Endothelial cell of umbilical vein (primary cell): ENCODE data around the gene BMAL2. TPM values are rescaled to one million over a fixed set of nuclear protein-coding genes. Genes with fewer than 3 reads are reported as not detected.

Experiments used
- BruUV-seq: library from RNA; stranded (reverse); fragments of 400-500 nt; replicated peaks from 2 replicates; lab custom pipeline; 2021; lab: Mats Ljungman, UMichigan
- CTCF ChIA-PET: fragments of 300-600, 350-600 bp; sonication (Branson Sonifier 250); formaldehyde crosslinking; loops from one replicate; lab custom pipeline; 2021; ENCODE audit warnings: antibody characterized with exemption, inconsistent platforms; lab: Charles Lee
- POLR2A ChIA-PET: fragments of 300-600, 350-600 bp; sonication (Branson Sonifier 250); formaldehyde crosslinking; loops from one replicate; lab custom pipeline; 2021; ENCODE audit warnings: antibody characterized with exemption, inconsistent platforms; lab: Charles Lee
- DNase-seq: peaks from one replicate; pipeline ENCODE4 v3.0.0-alpha.2; 2011; ENCODE audit warnings: low read depth, low spot score
- FAIRE-seq: peaks from 2 replicates; lab custom pipeline; 2011; peaks lifted over from hg19 to GRCh38; lab: Jason Lieb, UNC
- H2AFZ ChIP-seq: 2 replicates; pipeline ENCODE4 v1.6.0; 2012; ENCODE audit warnings: low read depth, low read length, control low read depth, inconsistent platforms
- H3K27ac ChIP-seq: 2 replicates; pipeline ENCODE4 v1.5.1; 2011; ENCODE audit warnings: low read depth, mild to moderate bottlenecking, control low read depth, low read length, moderate library complexity; ENCODE audit not compliant: insufficient read depth
- H3K27me3 ChIP-seq, 2 experiments: 2 replicates each; pipeline versions ENCODE4 v1.6.0 to v1.6.1; 2011; ENCODE audit warnings: low read length in 2 of 2, mixed read lengths in 1 of 2; ENCODE audit not compliant: control insufficient read depth in 2 of 2, insufficient read depth in 2 of 2
- H3K36me3 ChIP-seq, 2 experiments: 2 replicates in 1 of 2; 3 replicates in 1 of 2; pipeline ENCODE4 v1.5.1; 2011; ENCODE audit warnings: low read length in 2 of 2, mild to moderate bottlenecking in 1 of 2, moderate library complexity in 1 of 2; ENCODE audit not compliant: control insufficient read depth in 2 of 2, insufficient read depth in 2 of 2; ENCODE audit errors: extremely low read depth in 1 of 2
- H3K4me1 ChIP-seq: 3 replicates; pipeline ENCODE4 v1.5.1; 2011; ENCODE audit warnings: mild to moderate bottlenecking, low read length; ENCODE audit not compliant: control insufficient read depth, insufficient read depth; ENCODE audit errors: extremely low read depth
- H3K4me2 ChIP-seq: 2 replicates; pipeline ENCODE4 v1.6.1; 2011; ENCODE audit warnings: low read length, control low read depth, mixed read lengths; ENCODE audit not compliant: insufficient read depth
- H3K4me3 ChIP-seq, 3 experiments: fragments of 200-600 bp in 1 of 3; sonication (generic), shearing (Covaris generic) in 1 of 3; replicated peaks in 1 of 3; 2 replicates each; pipeline ENCODE4 v1.5.1; 2011 to 2016; ENCODE audit warnings: control low read depth in 3 of 3, low read length in 3 of 3, mild to moderate bottlenecking in 2 of 3, inconsistent platforms in 1 of 3, low read depth in 1 of 3, moderate library complexity in 1 of 3; ENCODE audit not compliant: insufficient read depth in 1 of 3
- H3K79me2 ChIP-seq: 2 replicates; pipeline ENCODE4 v1.6.0; 2012; ENCODE audit warnings: low read length, inconsistent platforms; ENCODE audit not compliant: control insufficient read depth, insufficient read depth
- H3K9ac ChIP-seq: replicated peaks from 2 replicates; pipeline ENCODE3; 2011; ENCODE audit warnings: low read length, control low read depth; ENCODE audit not compliant: insufficient read depth; ENCODE audit errors: extremely low read depth
- H3K9me1 ChIP-seq: replicated peaks from 3 replicates; pipeline ENCODE4 v1.6.0; 2011; ENCODE audit warnings: mild to moderate bottlenecking, low read length; ENCODE audit not compliant: control insufficient read depth, insufficient read depth; ENCODE audit errors: extremely low read depth
- H3K9me3 ChIP-seq: replicated peaks from 2 replicates; pipeline ENCODE4 v1.5.1; 2012; ENCODE audit warnings: low read length, inconsistent platforms; ENCODE audit not compliant: control insufficient read depth, insufficient read depth
- H4K20me1 ChIP-seq: replicated peaks from 2 replicates; pipeline ENCODE3; 2011; ENCODE audit warnings: mild to moderate bottlenecking, low read length; ENCODE audit not compliant: control insufficient read depth, insufficient read depth; ENCODE audit errors: extremely low read depth
- EZH2 ChIP-seq: IDR thresholded peaks from 2 replicates; pipeline ENCODE4 v1.6.1; 2012; ENCODE audit warnings: borderline replicate concordance, low read depth, mild to moderate bottlenecking, moderate library complexity, low read length, inconsistent platforms; ENCODE audit not compliant: severe bottlenecking
- FOS ChIP-seq: IDR thresholded peaks from 2 replicates; pipeline ENCODE4 v1.6.1; 2011; ENCODE audit warnings: mild to moderate bottlenecking, low read length, moderate library complexity, borderline replicate concordance; ENCODE audit not compliant: insufficient read depth
- JUN ChIP-seq: IDR thresholded peaks from 2 replicates; pipeline ENCODE4 v1.6.1; 2011; ENCODE audit warnings: borderline replicate concordance, low read depth; ENCODE audit not compliant: insufficient read length, insufficient read depth
- POLR2AphosphoS5 ChIP-seq: IDR thresholded peaks from 2 replicates; pipeline ENCODE4 v1.6.1; 2012; ENCODE audit warnings: low read depth, mild to moderate bottlenecking, control low read depth, low read length, moderate library complexity; ENCODE audit not compliant: insufficient read depth
- dilution Hi-C: fragments of 300-500 bp; cut with MboI; formaldehyde crosslinking; loops from one replicate; pipeline ENCODE4 v1.15.0; 2019; ENCODE audit warnings: low sequenced_read_pairs; ENCODE audit not compliant: extremely low pct_ligation_motif_present
- intact Hi-C: fragments of 100-400 bp; cut with micrococcal nuclease; formaldehyde crosslinking; loops from one replicate; pipeline ENCODE4 v1.10.0; 2022
- polyA plus RNA-seq, 4 experiments: library from polyadenylated mRNA; depleted of rRNA in 3 of 4; stranded (reverse) in 3 of 4; unstranded in 1 of 4; fragments of >200 nt; gene quantifications; 2 replicates each; pipeline versions ENCODE4 v1.2.1 to v1.2.3, GENCODE V29; 2011 to 2012; ENCODE audit warnings: missing spikeins in 1 of 4
- total RNA-seq: library from RNA; stranded (reverse); gene quantifications from 2 replicates; pipeline ENCODE4 v1.2.3, GENCODE V29; 2021
- TF ChIP-seq, protein P1 (sequence below), 2 donors: IDR thresholded peaks; 1 replicate in 1 of 2; 2 replicates in 1 of 2; pipeline ENCODE4 v1.5.1; 2011; ENCODE audit warnings: low read length in 2 of 2, mild to moderate bottlenecking in 2 of 2, moderate library complexity in 2 of 2, control low read depth in 1 of 2, inconsistent platforms in 1 of 2, low read depth in 1 of 2; ENCODE audit not compliant: insufficient read depth in 1 of 2; ENCODE audit errors: extremely low read depth in 1 of 2

BMAL2 gene
- total and polyA plus RNA-seq, 2 donors (not counting 3 experiments of a cell fraction or from before 2014, with no cell fraction given): 5.9 to 33.3 TPM

DNA sequence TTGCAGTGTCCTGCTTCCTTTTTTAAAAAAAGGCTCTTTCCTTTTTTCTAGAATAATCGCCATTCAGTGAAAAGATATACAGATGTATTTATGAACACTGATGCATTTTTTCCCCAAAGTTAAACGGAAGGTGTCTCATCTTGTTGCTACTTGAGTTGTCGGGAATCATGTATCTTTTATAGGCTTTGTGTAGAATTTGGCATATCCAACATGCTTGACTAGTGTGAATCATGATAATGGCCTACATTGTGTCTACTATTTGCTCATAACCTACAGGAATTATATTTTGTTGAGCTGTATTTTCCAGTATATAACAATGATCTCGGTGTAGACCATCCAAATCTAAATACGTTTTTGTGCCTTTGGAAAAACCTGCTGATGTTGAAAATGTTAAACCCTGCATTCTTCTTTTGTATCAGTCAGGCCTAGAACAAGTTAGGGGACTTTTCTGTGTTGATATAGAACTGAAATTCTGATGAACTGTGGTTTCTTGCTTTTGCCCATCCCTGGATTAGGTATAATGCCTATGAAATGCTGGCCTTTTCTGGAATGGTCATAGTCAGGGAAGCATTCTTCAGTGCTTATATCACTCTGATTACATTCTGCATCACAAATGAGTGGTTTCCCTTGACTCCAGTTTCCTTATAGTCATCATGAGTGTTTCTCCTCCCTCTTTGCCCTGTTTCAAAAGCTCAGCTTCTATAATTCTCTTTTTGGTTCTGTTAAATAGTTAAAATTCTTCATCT lies 10.8 kb downstream of the BMAL2 start:
- BruUV-seq: TSS peak; percentile 99
- intact Hi-C loops: loop anchor here (2.0 kb wide), 1 partner anchor 23 kb away; no protein-coding TSS in a partner anchor
- H3K79me2 ChIP-seq: peaks cover 79% of the 10 kb centered on the region

More for the DNA sequence above, 10.8 kb downstream of the BMAL2 start:
- Histone ChIP-seq H2AFZ (no peak overlapping the region), H3K9me3 (no peaks in the 10 kb centered on the region), H3K9ac (no peak overlapping the region), H3K4me2 (peak overlapping the region; percentile 63), H3K36me3 (no peaks in the 10 kb centered on the region), H3K4me3 (no peak overlapping the region), H4K20me1 (no peaks in the 10 kb centered on the region), H3K27ac (peak overlapping the region; percentile 48), H3K27me3 (no peaks in the 10 kb centered on the region), H3K4me1 (peaks cover 23% of the 10 kb centered on the region), H3K9me1 (no peaks in the 10 kb centered on the region)
- dilution Hi-C loops: no loop called here
- POLR2A ChIA-PET: no interaction called here
- FAIRE-seq: peak; percentile 83
- peak; percentile 64 for DNase-seq
- TF ChIP-seq, protein P1, sequence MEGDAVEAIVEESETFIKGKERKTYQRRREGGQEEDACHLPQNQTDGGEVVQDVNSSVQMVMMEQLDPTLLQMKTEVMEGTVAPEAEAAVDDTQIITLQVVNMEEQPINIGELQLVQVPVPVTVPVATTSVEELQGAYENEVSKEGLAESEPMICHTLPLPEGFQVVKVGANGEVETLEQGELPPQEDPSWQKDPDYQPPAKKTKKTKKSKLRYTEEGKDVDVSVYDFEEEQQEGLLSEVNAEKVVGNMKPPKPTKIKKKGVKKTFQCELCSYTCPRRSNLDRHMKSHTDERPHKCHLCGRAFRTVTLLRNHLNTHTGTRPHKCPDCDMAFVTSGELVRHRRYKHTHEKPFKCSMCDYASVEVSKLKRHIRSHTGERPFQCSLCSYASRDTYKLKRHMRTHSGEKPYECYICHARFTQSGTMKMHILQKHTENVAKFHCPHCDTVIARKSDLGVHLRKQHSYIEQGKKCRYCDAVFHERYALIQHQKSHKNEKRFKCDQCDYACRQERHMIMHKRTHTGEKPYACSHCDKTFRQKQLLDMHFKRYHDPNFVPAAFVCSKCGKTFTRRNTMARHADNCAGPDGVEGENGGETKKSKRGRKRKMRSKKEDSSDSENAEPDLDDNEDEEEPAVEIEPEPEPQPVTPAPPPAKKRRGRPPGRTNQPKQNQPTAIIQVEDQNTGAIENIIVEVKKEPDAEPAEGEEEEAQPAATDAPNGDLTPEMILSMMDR (IDR thresholded peaks at IDR 0.05; ENCODE audit: extremely low read depth in 1 of 2, insufficient read depth in 1 of 2, low read depth in 1 of 2, low read length in 2 of 2): no peak
- peak; percentile 91 for TF ChIP-seq FOS
- TF ChIP-seq EZH2: no peak
- TF ChIP-seq POLR2AphosphoS5: peak; percentile 69
- TF ChIP-seq JUN: peak; percentile 77
- CTCF ChIA-PET: interaction anchor here (0.9 to 1.5 kb wide), 3 partner anchors 10 to 23 kb away, joined by 3 to 4 read pairs (median 3); no protein-coding TSS in a partner anchor
